ENCODE data around the gene DHRS13.

Gene DHRS13

GRCh38 chr17:28871056-28871579 is 31.8 kb downstream of the DHRS13 start:
- TF ChIP-seq CTCF (IDR thresholded peaks at IDR 0.05): no peak
- TF ChIP-seq ZFX (IDR thresholded peaks at IDR 0.05; ENCODE audit: borderline replicate concordance): no peak

GRCh38 chr17:28867276-28867675 is 35.6 kb downstream of the DHRS13 start:
- no peak overlapping the region for H3K27ac ChIP-seq
- TF ChIP-seq ZFX (IDR thresholded peaks at IDR 0.05; ENCODE audit: borderline replicate concordance) (no peak), CTCF (IDR thresholded peaks at IDR 0.05) (no peak)

More at GRCh38 chr17:28871056-28871579, 31.8 kb downstream of the DHRS13 start:
- H3K27ac ChIP-seq: no peak overlapping the region

GRCh38 chr17:28865946-28866752 is 36.7 kb downstream of the DHRS13 start:
- TF ChIP-seq CTCF (IDR thresholded peaks at IDR 0.05) (no peak), ZFX (IDR thresholded peaks at IDR 0.05; ENCODE audit: borderline replicate concordance) (no peak)
- peak overlapping the region; percentile 52 for H3K27ac ChIP-seq

GRCh38 chr17:28864991-28865849 is 37.7 kb downstream of the DHRS13 start:
- H3K27ac ChIP-seq: peak overlapping the region; percentile 52
- TF ChIP-seq CTCF (IDR thresholded peaks at IDR 0.05): no peak
- TF ChIP-seq ZFX (IDR thresholded peaks at IDR 0.05; ENCODE audit: borderline replicate concordance): no peak

GRCh38 chr17:28863953-28864352 is 38.9 kb downstream of the DHRS13 start:
- no peak for TF ChIP-seq ZFX (IDR thresholded peaks at IDR 0.05; ENCODE audit: borderline replicate concordance)
- no peak for TF ChIP-seq CTCF (IDR thresholded peaks at IDR 0.05)
- H3K27ac ChIP-seq: no peak overlapping the region

GRCh38 chr17:28862561-28862960 is 40.3 kb downstream of the DHRS13 start:
- 0 out of 2 replicates have a peak overlapping the region, but pooled peaks have one; percentile 23 for H3K27ac ChIP-seq
- TF ChIP-seq CTCF (IDR thresholded peaks at IDR 0.05) (no peak), ZFX (IDR thresholded peaks at IDR 0.05; ENCODE audit: borderline replicate concordance) (no peak)

Measured in 22Rv1 (cell line).